Ovary (tissue), 3 donors: Measurements from ENCODE around the gene CMC1.

Source experiments
- CTCF ChIP-seq, 3 donors: fragments of 450-650 bp in 2 of 3; fragments of 200-600 bp in 1 of 3; IDR thresholded peaks; one replicate each; pipeline versions ENCODE4 v1.5.1 to v1.8.0; 2016 to 2022; ENCODE audit warnings: antibody characterized with exemption in 3 of 3, mild to moderate bottlenecking in 1 of 3
- EP300 ChIP-seq: sonication (generic); formaldehyde crosslinking; IDR thresholded peaks from one replicate; pipeline ENCODE4 v1.6.1; 2017; ENCODE audit warnings: antibody characterized with exemption
- POLR2A ChIP-seq: fragments of 450-650 bp; IDR thresholded peaks from one replicate; pipeline ENCODE4 v1.6.1; 2017; ENCODE audit warnings: antibody characterized with exemption, mild to moderate bottlenecking, moderate library complexity
- donor health status: DM: no; HTN: no; CAD: no.

GRCh38 chr3:28317438-28318022 is 76.1 kb downstream of the CMC1 start:
- TF ChIP-seq CTCF (IDR thresholded peaks at IDR 0.05) (peak in 1 of 3 donors; percentile 20), POLR2A (no peak), EP300 (no peak)
